IMR-90 (cell line): ENCODE results near the gene MAP3K1. TPM values are rescaled to one million over a fixed set of nuclear protein-coding genes. Genes with fewer than 3 reads are reported as not detected.
"Not testable (repeated sequence)": the region's sequence is repeated elsewhere in the genome, so short reads cannot be mapped to it uniquely, and the experiment has no call there.

Experiments used
- ATAC-seq: fragments of 200-7000 bp; cut with Tn5 transposase; 2 replicates; pipeline ENCODE4 v1.9.1; 2020; ENCODE audit warnings: low read depth, mild to moderate bottlenecking, moderate library complexity
- BruUV-seq: library from RNA; stranded (reverse); fragments of 400-500 nt; replicated peaks from 2 replicates; lab custom pipeline; 2021; lab: Mats Ljungman, UMichigan
- CTCF ChIA-PET: fragments of 300-600 bp; formaldehyde crosslinking; extraction: SDS; loops from one replicate; lab custom pipeline; 2021; ENCODE audit warnings: antibody characterized with exemption; lab: Yijun Ruan, JAX
- POLR2A ChIA-PET: fragments of 300-600 bp; sonication (Branson Sonifier 250); formaldehyde crosslinking; loops from one replicate; lab custom pipeline; 2022; ENCODE audit warnings: antibody characterized with exemption; ENCODE audit not compliant: unreplicated experiment; lab: Charles Lee
- DNase-seq: peaks from one replicate; pipeline ENCODE4 v3.0.0; 2013
- H2AFZ ChIP-seq: replicated peaks from 2 replicates; pipeline ENCODE3; 2013; ENCODE audit warnings: low read length, mild to moderate bottlenecking; ENCODE audit not compliant: poor library complexity
- H2AK5ac ChIP-seq: 2 replicates; pipeline ENCODE4 v1.6.1; 2013; ENCODE audit warnings: low read depth, low read length, inconsistent platforms
- H2AK9ac ChIP-seq: replicated peaks from 2 replicates; pipeline ENCODE3; 2013; ENCODE audit warnings: mild to moderate bottlenecking, low read depth, low read length, moderate library complexity; ENCODE audit not compliant: poor library complexity
- H2BK120ac ChIP-seq: 2 replicates; pipeline ENCODE4 v1.6.1; 2013; ENCODE audit warnings: low read depth, low read length, inconsistent platforms
- H2BK15ac ChIP-seq: 3 replicates; pipeline ENCODE4 v1.6.1; 2013; ENCODE audit warnings: low read depth, low read length, inconsistent platforms
- H2BK20ac ChIP-seq: 2 replicates; pipeline ENCODE4 v1.6.1; 2013; ENCODE audit warnings: low read depth, mild to moderate bottlenecking, inconsistent platforms, low read length, moderate library complexity
- H2BK5ac ChIP-seq: 2 replicates; pipeline ENCODE4 v1.6.1; 2013; ENCODE audit warnings: mild to moderate bottlenecking, low read depth, low read length, inconsistent platforms; ENCODE audit not compliant: poor library complexity, severe bottlenecking
- H3K14ac ChIP-seq: replicated peaks from 2 replicates; pipeline ENCODE4 v1.6.1; 2013; ENCODE audit warnings: low read depth, low read length, inconsistent platforms
- H3K18ac ChIP-seq: 2 replicates; pipeline ENCODE4 v1.6.1; 2013; ENCODE audit warnings: low read depth, low read length, control low read depth
- H3K23ac ChIP-seq: 2 replicates; pipeline ENCODE4 v1.6.1; 2013; ENCODE audit warnings: low read depth, low read length, inconsistent platforms
- H3K27ac ChIP-seq: 2 replicates; pipeline ENCODE4 v1.5.1; 2013; ENCODE audit warnings: mild to moderate bottlenecking, control low read depth, low read length; ENCODE audit not compliant: insufficient read depth
- H3K27me3 ChIP-seq: 2 replicates; pipeline ENCODE4 v1.6.1; 2013; ENCODE audit warnings: low read length; ENCODE audit not compliant: control insufficient read depth, insufficient read depth
- H3K36me3 ChIP-seq: 2 replicates; pipeline ENCODE4 v1.6.1; 2013; ENCODE audit warnings: low read length, mixed read lengths; ENCODE audit not compliant: control insufficient read depth, insufficient read depth
- H3K4ac ChIP-seq: 2 replicates; pipeline ENCODE4 v1.6.1; 2013; ENCODE audit warnings: low read depth, low read length, inconsistent platforms
- H3K4me1 ChIP-seq: 2 replicates; pipeline ENCODE4 v1.6.1; 2013; ENCODE audit warnings: low read length, mixed read lengths; ENCODE audit not compliant: control insufficient read depth, insufficient read depth
- H3K4me2 ChIP-seq: 2 replicates; pipeline ENCODE4 v1.6.1; 2013; ENCODE audit warnings: low read depth, mild to moderate bottlenecking, control low read depth, low read length, moderate library complexity
- H3K4me3 ChIP-seq: 2 replicates; pipeline ENCODE4 v1.5.1; 2013; ENCODE audit warnings: low read depth, mild to moderate bottlenecking, control low read depth, low read length, moderate library complexity; ENCODE audit not compliant: insufficient read depth
- H3K56ac ChIP-seq: 2 replicates; pipeline ENCODE4 v1.6.1; 2013; ENCODE audit warnings: low read length, inconsistent platforms; ENCODE audit not compliant: insufficient read depth; ENCODE audit errors: extremely low read depth
- H3K79me1 ChIP-seq, 2 experiments: 2 replicates each; pipeline ENCODE4 v1.6.1; 2013; ENCODE audit warnings: low read length in 2 of 2, inconsistent platforms in 1 of 2, low read depth in 1 of 2
- H3K9ac ChIP-seq: 2 replicates; pipeline ENCODE4 v1.6.1; 2013; ENCODE audit warnings: low read depth, low read length, control low read depth
- H3K9me1 ChIP-seq: 2 replicates; pipeline ENCODE4 v1.6.1; 2013; ENCODE audit warnings: low read length, inconsistent platforms; ENCODE audit not compliant: insufficient read depth
- H3K9me3 ChIP-seq: 2 replicates; pipeline ENCODE4 v1.6.1; 2013; ENCODE audit warnings: low read length; ENCODE audit not compliant: control insufficient read depth, insufficient read depth
- H4K20me1 ChIP-seq: 2 replicates; pipeline ENCODE4 v1.6.1; 2013; ENCODE audit warnings: low read length, inconsistent platforms; ENCODE audit not compliant: insufficient read depth
- H4K5ac ChIP-seq: 2 replicates; pipeline ENCODE4 v1.6.1; 2013; ENCODE audit warnings: mild to moderate bottlenecking, low read depth, low read length, control low read depth
- H4K8ac ChIP-seq, 2 experiments: 2 replicates each; pipeline ENCODE4 v1.6.1; 2013; ENCODE audit warnings: low read depth in 2 of 2, low read length in 2 of 2, control low read depth in 1 of 2, inconsistent platforms in 1 of 2
- H4K91ac ChIP-seq: 2 replicates; pipeline ENCODE4 v1.6.1; 2013; ENCODE audit warnings: low read depth, low read length, inconsistent platforms; ENCODE audit not compliant: insufficient read depth
- BHLHE40 ChIP-seq: fragments of 150-350 bp; IDR thresholded peaks from 2 replicates; pipeline ENCODE4 v1.6.1; 2016; ENCODE audit warnings: mild to moderate bottlenecking, low read depth, low read length
- CEBPB ChIP-seq: IDR thresholded peaks from 2 replicates; pipeline ENCODE4 v1.6.1; 2012; ENCODE audit warnings: low read depth, low read length, improper control_type of control experiment
- FOS ChIP-seq: fragments of 150-350 bp; IDR thresholded peaks from 2 replicates; pipeline ENCODE4 v1.6.1; 2016; ENCODE audit warnings: low read depth, low read length
- WGBS, 2 experiments: methylation state at CpG; one replicate each; pipeline versions ENCODE4 v1.1.5 to v1.1.7; 2013; ENCODE audit warnings: missing lambda C conversion rate in 2 of 2; ENCODE audit not compliant: insufficient read length in 1 of 2; ENCODE audit errors: extremely low coverage in 2 of 2; 5-methylcytosine and 5-hydroxymethylcytosine counted together
- dilution Hi-C: fragments of 300-500 bp; cut with HindIII; formaldehyde crosslinking; loops from one replicate; pipeline ENCODE4 v1.14.3; 2018; ENCODE audit warnings: low sequenced_read_pairs; ENCODE audit not compliant: unreplicated experiment
- in situ Hi-C: fragments of 300-500 bp; cut with MboI; formaldehyde crosslinking; loops from 3 replicates; pipeline ENCODE4 v1.14.3; 2019; ENCODE audit warnings: low sequenced_read_pairs, inconsistent platforms, mixed read lengths
- intact Hi-C: fragments of 100-400 bp; cut with micrococcal nuclease; formaldehyde crosslinking; loops from 2 replicates; pipeline ENCODE4 v1.10.0; 2022
- polyA plus RNA-seq, 3 experiments: library from polyadenylated mRNA; depleted of rRNA; stranded (reverse); fragments of >200 nt; gene quantifications; 2 replicates each; pipeline ENCODE4 v1.2.3, GENCODE V29; 2012; ENCODE audit warnings: low replicate concordance in 1 of 3
- total RNA-seq: library from RNA; depleted of rRNA; stranded (reverse); fragments of >200 nt; gene quantifications from 2 replicates; pipeline ENCODE4 v1.2.3, GENCODE V29; 2012

Gene MAP3K1
- total and polyA plus RNA-seq, 2 of the 4 experiments (the other 2 are of a cell fraction): 3.8 to 18.8 TPM

DNA sequence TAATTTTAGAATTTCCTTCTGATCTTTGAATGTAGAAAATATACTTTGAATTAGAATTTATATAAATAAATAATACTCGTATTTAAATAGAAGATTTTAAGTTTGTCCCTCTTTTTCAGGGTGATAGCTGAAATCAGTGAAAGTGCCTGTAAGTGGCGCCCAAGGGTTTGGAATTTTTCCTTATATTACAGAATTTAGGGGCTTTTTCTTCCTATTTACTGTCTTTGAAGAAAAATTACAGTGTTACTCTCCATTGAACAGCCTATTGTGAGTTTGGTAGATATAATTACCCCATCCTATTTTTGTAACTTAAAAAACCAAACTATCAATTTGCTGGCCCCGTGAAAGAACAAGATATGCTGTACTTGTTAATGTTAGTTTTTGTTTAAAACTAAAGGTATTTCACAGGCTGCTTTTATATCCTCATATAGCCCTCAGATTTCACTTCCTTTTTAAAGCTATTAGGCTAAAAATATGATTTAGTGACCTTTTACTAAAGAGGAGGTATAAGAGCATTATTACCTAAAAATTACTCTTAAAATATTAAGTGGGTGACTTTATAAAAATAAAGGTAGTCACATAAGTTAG lies 3.2 kb downstream of the MAP3K1 start (continued):
- no peak for TF ChIP-seq CEBPB

DNA sequence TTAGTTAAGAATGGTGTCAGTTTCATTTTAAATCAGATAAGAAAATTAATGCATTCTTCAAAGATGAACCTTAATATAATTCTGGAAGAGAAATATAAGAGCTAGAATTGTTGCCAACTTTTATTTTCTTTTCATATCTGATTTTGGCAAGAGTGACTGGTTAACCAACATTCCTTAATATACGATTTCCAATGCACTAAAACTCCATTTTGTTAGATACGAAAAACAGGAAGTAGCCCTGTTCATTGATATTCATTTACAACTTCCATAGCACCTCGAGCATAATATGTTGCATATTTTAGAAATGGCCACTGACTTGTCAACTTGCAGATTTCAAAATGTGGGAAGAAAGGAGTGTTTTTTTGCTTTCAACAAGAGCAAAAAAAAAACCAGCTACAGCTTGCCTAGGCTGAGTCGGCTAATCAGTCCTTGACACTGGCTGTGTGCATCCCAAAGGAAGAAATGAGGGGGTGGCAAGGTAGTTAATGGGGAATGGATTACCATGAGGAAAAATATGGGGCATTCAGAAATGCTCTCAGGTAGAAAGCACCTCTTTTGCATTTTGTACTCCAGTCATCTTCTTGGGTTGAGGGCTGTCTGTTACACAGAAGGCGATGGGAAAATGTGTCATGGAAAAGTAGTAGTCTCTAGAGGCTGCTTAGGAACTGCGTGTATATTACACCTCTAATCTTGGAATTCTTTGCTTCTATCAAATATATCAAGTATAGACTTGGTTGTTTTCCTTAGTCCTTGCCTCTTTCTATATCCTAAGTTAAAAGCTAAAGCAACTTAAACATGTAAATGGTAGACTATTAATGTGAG lies 3.9 kb downstream of the MAP3K1 start:
- TF ChIP-seq BHLHE40 (no peak), FOS (no peak), CEBPB (no peak)
- H3K9ac ChIP-seq: peak overlapping the region; percentile 38
- H3K4me3 ChIP-seq: peak overlapping the region; percentile 17
- ChIA-PET POLR2A (no interaction called here), CTCF (interaction anchor here (0.7 to 1.3 kb wide), 2 partner anchors 337 to 351 kb away, joined by 3 to 4 read pairs; no protein-coding TSS in a partner anchor)
- H3K9me3 ChIP-seq: no peaks in the 10 kb centered on the region
- no peaks in the 10 kb centered on the region for H3K36me3 ChIP-seq
- ATAC-seq: no peak
- H3K9me1 ChIP-seq: peaks cover 7% of the 10 kb centered on the region; the same call in 1 of the 2 replicates
- H2AK5ac ChIP-seq: peak overlapping the region; percentile 15; the same call in 1 of the 2 replicates
- peak overlapping the region in 1 of 2 experiments; percentile 66; a peak in 2 of 4 replicates for H4K8ac ChIP-seq
- in situ Hi-C loops (no loop called here), intact Hi-C loops (loop anchor here (5.0 kb wide), 2 partner anchors 252 to 402 kb away; no protein-coding TSS in a partner anchor), dilution Hi-C loops (no loop called here)
- H2AFZ ChIP-seq: peak overlapping the region; percentile 48
- H3K4me2 ChIP-seq: peak overlapping the region; percentile 60
- peaks cover 15 to 44% of the 10 kb centered on the region in 2 experiments; a peak in 3 of 4 replicates for H3K79me1 ChIP-seq
- no peak overlapping the region; the same call in none of the 2 replicates for H3K18ac ChIP-seq
- no peak overlapping the region for H2BK15ac ChIP-seq
- peak overlapping the region; percentile 45 for H3K4ac ChIP-seq
- H3K56ac ChIP-seq: no peak overlapping the region
- peak overlapping the region; percentile 21 for H2BK5ac ChIP-seq
- no CpG with 5 or more reads among the region's 6 CpGs for WGBS, 2 experiments
- H2BK120ac ChIP-seq: 0 out of 2 replicates have a peak overlapping the region, but pooled peaks have one; percentile 15
- H3K14ac ChIP-seq: peak overlapping the region; percentile 74
- BruUV-seq: no TSS peak
- no peak overlapping the region for H2AK9ac ChIP-seq
- no peak overlapping the region for H4K91ac ChIP-seq
- no peak overlapping the region for H4K5ac ChIP-seq
- H3K27me3 ChIP-seq: no peaks in the 10 kb centered on the region
- H4K20me1 ChIP-seq: peaks cover 30% of the 10 kb centered on the region
- peak overlapping the region; percentile 95 for H3K23ac ChIP-seq
- no peak for DNase-seq
- peaks cover 11% of the 10 kb centered on the region for H3K4me1 ChIP-seq
- peak overlapping the region; percentile 72; the same call in 1 of the 2 replicates for H2BK20ac ChIP-seq
- H3K27ac ChIP-seq: peak overlapping the region; percentile 22; the same call in 1 of the 2 replicates

- H3K14ac ChIP-seq, H3K36me3 ChIP-seq, POLR2A ChIA-PET, H2AFZ ChIP-seq, H3K9ac ChIP-seq, dilution Hi-C loops, H4K5ac ChIP-seq, H2AK5ac ChIP-seq, intact Hi-C loops, in situ Hi-C loops, DNase-seq, H3K4me2 ChIP-seq, H2BK5ac ChIP-seq, H2BK120ac ChIP-seq, H3K27ac ChIP-seq, H3K56ac ChIP-seq, H3K9me3 ChIP-seq, H3K4ac ChIP-seq, H3K27me3 ChIP-seq, H3K23ac ChIP-seq, H4K8ac ChIP-seq, H4K91ac ChIP-seq, H3K18ac ChIP-seq, H2AK9ac ChIP-seq, BruUV-seq, H3K4me3 ChIP-seq, H2BK20ac ChIP-seq, ATAC-seq, H2BK15ac ChIP-seq: not testable (repeated sequence)
- peaks cover 27 to 62% of the 10 kb centered on the region in 2 experiments for H3K79me1 ChIP-seq
- CTCF ChIA-PET: interaction anchor here (0.7 kb wide), 1 partner anchor 394 kb away, joined by 3 read pairs; no protein-coding TSS in a partner anchor
- H4K20me1 ChIP-seq: peaks cover 52% of the 10 kb centered on the region
- 89 to 100% methylated on average over 1 to 3 of the region's 5 CpGs for WGBS, 2 experiments
- H3K4me1 ChIP-seq: peaks cover 19% of the 10 kb centered on the region
- H3K9me1 ChIP-seq: peaks cover 18% of the 10 kb centered on the region
These were observed 6.5 kb downstream of the MAP3K1 start for GRCh38 chr5:56821868-56822267.
